Hepatocyte (in vitro differentiated cells): Measurements from ENCODE around the gene PHC1.

Source experiments
- EZH2 ChIP-seq: fragments of 200-600 bp; sonication (generic); IDR thresholded peaks from 2 replicates; pipeline ENCODE4 v1.6.1; 2016; ENCODE audit warnings: antibody characterized with exemption, mild to moderate bottlenecking, borderline replicate concordance
- TF ChIP-seq, protein P1 (sequence below): fragments of 200-600 bp; sonication (generic); IDR thresholded peaks from 2 replicates; pipeline ENCODE4 v1.5.1; 2016; ENCODE audit warnings: antibody characterized with exemption, mild to moderate bottlenecking; ENCODE audit not compliant: poor library complexity

DNA sequence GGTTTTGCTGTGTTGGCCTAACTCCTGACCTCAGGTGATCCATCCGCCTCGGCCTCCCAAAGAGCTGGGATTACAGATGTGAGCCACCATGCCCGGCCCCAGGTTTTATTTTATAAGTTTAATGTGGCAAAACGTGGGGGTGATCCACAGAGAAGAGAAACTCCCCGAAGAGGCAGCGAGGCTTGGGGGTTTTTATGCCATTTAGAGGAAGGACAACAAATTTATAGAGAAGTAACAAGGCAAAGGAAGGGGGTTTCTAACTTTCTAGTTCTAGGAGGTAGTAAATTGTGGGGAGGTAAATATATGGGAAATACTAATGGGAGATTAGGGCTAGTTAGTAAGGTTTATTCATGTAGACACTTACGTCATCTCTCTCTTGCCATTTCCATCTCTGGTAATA lies 17.2 kb upstream of the PHC1 start:
- TF ChIP-seq, protein P1, sequence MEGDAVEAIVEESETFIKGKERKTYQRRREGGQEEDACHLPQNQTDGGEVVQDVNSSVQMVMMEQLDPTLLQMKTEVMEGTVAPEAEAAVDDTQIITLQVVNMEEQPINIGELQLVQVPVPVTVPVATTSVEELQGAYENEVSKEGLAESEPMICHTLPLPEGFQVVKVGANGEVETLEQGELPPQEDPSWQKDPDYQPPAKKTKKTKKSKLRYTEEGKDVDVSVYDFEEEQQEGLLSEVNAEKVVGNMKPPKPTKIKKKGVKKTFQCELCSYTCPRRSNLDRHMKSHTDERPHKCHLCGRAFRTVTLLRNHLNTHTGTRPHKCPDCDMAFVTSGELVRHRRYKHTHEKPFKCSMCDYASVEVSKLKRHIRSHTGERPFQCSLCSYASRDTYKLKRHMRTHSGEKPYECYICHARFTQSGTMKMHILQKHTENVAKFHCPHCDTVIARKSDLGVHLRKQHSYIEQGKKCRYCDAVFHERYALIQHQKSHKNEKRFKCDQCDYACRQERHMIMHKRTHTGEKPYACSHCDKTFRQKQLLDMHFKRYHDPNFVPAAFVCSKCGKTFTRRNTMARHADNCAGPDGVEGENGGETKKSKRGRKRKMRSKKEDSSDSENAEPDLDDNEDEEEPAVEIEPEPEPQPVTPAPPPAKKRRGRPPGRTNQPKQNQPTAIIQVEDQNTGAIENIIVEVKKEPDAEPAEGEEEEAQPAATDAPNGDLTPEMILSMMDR = no peak
- TF ChIP-seq EZH2 = no peak
